ENCODE results near the gene LILRA1. TPM values are rescaled to one million over a fixed set of nuclear protein-coding genes. Genes with fewer than 3 reads are reported as not detected.
"Not testable (repeated sequence)": the region's sequence is repeated elsewhere in the genome, so short reads cannot be mapped to it uniquely, and the experiment has no call there.

Gene LILRA1
- total RNA-seq: 0.50 TPM
- long read RNA-seq: 0 reads

GRCh38 chr19:54593445-54593844 is at the start of gene LILRA1:
Gene LILRA1 (plus strand): TSS chr19:54593632. CDS start chr19:54594245, 613 bp downstream.
- DNase-seq; intact Hi-C loops (cut with micrococcal nuclease): not testable (repeated sequence)
- ATAC-seq: peak; percentile 52

GRCh38 chr19:54548806-54549205 is 44.6 kb upstream of the LILRA1 start:
- intact Hi-C loops (cut with micrococcal nuclease): no loop called here
- DNase-seq (no peak), ATAC-seq (no peak)

- intact Hi-C loops (cut with micrococcal nuclease): no loop called here
- DNase-seq (no peak), ATAC-seq (no peak)
Measured at GRCh38 chr19:54549224-54549623, 44.2 kb upstream of the LILRA1 start.

DNA sequence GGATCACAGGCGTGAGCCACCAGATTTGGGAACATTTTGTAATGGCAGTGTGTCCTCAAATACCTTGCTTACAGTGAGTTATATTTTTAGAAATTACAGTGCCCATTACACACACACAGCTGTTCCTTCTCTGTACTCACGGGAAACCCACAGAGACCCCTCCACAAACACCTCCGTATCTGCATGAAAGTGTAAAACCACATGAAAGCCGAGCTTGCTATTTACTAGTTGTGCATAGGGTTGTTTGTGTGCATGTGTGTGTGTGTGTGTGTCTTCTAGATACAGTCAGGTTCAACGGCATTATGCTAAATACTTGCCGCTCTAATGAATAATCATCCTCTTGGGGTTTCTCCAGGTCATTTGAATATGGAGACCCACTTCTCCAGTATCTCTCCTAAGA is 42.1 kb upstream of the LILRA1 start:
- DNase-seq: no peak
- no peak for ATAC-seq
- intact Hi-C loops (cut with micrococcal nuclease): no loop called here

DNA sequence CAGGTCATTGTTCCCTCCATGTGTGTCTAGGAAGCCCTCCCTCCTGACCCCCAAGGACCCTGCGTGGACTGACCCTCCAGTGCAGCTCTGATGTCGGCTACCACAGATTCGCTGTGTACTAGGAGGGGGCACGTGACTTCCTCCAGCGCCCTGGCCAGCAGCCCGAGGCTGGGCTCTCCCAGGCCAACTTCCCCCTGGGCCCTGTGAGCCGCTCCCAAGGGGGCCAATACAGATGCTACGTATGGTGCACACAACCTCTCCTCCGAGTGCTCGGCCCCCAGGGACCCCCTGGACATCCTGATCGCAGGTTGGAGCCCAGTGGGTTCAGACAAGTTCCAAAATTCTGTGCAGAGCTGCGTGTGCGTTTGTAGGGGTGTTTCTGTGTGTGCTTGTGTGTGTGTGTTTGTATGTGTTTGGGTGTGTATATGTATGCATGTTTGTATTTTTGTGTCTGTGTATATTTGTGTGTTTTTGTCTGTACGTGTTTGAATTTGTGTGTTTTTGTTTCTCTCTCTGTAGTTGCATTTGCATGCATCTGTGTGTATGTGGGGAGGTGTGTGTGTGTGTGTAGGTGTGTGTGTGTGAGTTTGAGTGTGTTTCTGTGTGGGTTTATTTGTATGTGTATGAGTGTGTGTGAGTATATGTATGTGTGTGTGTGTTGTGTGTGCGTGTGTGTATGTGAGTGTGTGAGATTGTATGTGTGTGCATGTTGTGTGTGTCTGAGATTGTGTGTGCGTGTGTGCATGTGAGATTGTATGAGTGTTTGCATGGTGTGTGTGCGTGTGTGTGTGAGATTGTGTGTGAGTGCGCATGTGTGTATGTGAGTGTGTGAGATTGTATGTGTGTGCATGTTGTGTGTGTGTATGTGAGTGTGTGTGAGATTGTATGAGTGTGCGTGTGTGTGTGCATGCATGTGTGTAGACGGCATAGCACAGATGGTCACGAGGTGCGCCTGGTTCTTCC is 41.2 kb upstream of the LILRA1 start:
- peak; percentile 60 for DNase-seq
- intact Hi-C loops (cut with micrococcal nuclease): no loop called here
- ATAC-seq: peak; percentile 31

DNA sequence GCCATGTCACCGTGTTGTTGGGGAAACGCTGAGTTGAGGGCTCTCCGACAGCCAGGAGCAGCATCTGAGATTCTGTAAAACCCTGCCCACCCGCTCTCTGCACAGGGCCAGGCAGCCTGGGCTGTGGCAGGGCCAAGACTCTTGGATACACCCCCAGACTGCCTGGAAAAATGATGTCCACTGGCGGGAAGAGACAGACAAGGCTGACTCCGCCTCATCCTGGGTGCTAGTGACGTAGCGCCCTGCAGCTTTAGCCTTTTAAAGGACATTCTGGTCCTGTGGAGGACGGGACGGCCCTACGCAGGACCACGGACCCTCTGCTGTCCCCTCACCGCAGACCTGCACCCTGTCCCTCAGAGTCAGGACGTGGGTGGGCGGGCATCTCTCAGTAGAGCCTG is 40.5 kb upstream of the LILRA1 start:
- ATAC-seq (no peak), DNase-seq (no peak)
- intact Hi-C loops (cut with micrococcal nuclease): no loop called here

DNA sequence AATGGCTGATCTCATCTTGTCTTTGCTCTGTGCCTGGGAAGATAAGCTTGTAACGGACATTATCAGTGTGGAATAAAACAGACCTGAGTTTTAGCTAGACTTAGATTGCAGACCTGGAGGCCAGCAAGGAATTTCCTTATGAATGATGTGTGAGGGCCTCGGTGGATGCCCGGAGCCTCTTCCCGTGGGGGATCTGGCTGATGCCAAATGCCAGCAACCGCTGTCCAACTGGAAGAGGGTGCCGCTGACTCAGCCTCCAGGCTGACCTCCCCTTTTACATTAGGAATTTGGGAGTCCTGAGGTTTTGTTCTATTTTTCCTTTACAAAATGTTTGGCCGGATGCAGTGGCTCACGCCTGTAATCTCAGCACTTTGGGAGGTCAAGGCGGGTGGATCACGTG is 39.4 kb upstream of the LILRA1 start:
- DNase-seq (no peak), ATAC-seq (no peak)
- intact Hi-C loops (cut with micrococcal nuclease): no loop called here

DNA sequence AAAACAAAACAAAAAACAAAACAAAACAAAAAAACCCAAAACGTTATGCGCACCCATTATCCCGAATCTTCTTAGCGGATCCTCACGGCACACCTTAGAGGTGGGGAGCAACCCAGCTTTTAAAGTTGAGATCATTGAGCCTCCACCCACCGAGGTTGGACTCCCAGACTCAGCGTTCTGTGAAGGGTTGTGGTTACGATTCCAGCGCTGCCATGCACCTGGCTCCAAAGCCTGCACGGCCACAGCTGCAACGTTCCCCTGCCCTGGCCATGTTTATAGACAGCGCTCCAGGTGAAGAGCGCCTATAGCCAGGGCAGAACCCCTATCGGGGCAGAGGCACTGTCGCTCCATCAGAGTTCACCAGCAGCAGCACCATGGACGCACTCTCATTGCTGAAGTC is 38.5 kb upstream of the LILRA1 start:
- intact Hi-C loops (cut with micrococcal nuclease): no loop called here
- ATAC-seq (no peak), DNase-seq (no peak)

GRCh38 chr19:54556194-54556593 is 37.2 kb upstream of the LILRA1 start:
- DNase-seq (no peak), ATAC-seq (no peak)
- intact Hi-C loops (cut with micrococcal nuclease): no loop called here

GRCh38 chr19:54558339-54558738 is 35.1 kb upstream of the LILRA1 start:
- ATAC-seq (no peak), DNase-seq (no peak)
- intact Hi-C loops (cut with micrococcal nuclease): no loop called here

GRCh38 chr19:54560881-54561385 is 32.5 kb upstream of the LILRA1 start:
- ATAC-seq: no peak
- intact Hi-C loops (cut with micrococcal nuclease): no loop called here
- no peak for DNase-seq

- intact Hi-C loops (cut with micrococcal nuclease): no loop called here
- ATAC-seq (no peak), DNase-seq (no peak)
Measured at GRCh38 chr19:54561840-54562239, 31.6 kb upstream of the LILRA1 start.

GRCh38 chr19:54563206-54563605 is 30.2 kb upstream of the LILRA1 start:
- intact Hi-C loops (cut with micrococcal nuclease); ATAC-seq: not testable (repeated sequence)

GRCh38 chr19:54570316-54570715 is 23.1 kb upstream of the LILRA1 start:
- DNase-seq: no peak
- no peak for ATAC-seq
- intact Hi-C loops (cut with micrococcal nuclease): no loop called here

More at GRCh38 chr19:54563206-54563605, 30.2 kb upstream of the LILRA1 start:
- DNase-seq: not testable (repeated sequence)

- DNase-seq; intact Hi-C loops (cut with micrococcal nuclease): not testable (repeated sequence)
- ATAC-seq: peak; percentile 54
Measured at GRCh38 chr19:54571715-54572615, 21.5 kb upstream of the LILRA1 start.

DNA sequence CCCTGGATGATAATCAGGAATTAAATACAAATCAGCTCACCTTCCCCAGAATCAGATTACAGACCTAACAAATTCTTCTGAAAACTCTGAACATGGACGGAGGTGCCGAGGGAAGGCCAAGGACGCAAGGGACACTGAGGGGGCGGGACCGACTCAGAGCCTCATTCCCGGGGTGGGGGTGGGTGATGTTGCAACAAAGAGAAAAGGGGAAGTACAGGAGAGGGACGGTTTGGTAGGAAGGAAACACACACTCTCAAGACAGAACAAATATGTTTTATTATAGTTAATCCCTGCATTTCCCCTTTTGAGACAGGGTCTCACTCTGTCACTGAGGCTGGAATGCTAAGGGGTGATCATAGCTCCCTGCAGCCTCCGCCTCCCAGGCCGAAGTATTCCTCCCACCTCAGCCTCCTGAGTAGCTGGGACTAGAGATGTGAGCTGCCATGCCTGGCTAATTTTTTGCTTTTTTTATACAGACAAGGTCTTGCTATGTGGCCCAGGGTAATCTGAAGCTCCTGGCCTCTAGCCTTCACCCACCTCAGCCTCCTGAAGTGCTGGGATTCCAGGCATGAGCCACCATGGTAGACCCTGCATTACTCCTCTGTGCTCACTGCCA is 20.6 kb upstream of the LILRA1 start:
- ATAC-seq (peak; percentile 78), DNase-seq (peak; percentile 56)
- intact Hi-C loops (cut with micrococcal nuclease): no loop called here

DNA sequence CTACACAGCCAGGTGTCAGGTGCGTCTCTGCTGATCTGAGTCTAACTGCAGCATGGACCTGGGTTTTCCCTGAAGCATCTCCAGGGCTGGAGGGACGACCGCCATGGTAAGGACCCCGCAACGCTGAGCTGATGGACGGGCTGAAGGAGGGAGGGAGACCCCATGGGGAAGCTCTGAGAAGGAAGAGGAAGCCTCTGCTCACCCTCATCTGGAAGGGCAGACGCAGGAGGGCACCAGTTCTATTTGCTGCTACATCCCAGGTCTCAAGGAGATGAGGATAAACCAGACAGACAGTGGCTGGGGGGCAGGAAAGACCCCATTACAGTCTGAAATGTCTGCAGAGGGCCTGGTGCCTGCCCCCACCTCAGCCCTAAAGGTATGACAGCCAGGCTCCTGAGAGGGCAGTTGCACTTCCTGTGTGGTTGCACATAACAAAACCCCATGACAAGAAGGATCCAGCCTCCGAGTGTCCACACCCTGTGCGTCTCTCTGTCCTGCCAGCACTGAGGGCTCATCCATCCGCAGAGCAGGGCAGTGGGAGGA is 20.0 kb upstream of the LILRA1 start, which contains the start of gene LILRA2:
TSS of gene LILRA2 (plus strand) at position 461 of the 543 bp plus-strand sequence. CDS start 89 bp downstream, outside the sequence.
- intact Hi-C loops (cut with micrococcal nuclease): no loop called here
- peak; percentile 71 for ATAC-seq
- peak; percentile 30 for DNase-seq

DNA sequence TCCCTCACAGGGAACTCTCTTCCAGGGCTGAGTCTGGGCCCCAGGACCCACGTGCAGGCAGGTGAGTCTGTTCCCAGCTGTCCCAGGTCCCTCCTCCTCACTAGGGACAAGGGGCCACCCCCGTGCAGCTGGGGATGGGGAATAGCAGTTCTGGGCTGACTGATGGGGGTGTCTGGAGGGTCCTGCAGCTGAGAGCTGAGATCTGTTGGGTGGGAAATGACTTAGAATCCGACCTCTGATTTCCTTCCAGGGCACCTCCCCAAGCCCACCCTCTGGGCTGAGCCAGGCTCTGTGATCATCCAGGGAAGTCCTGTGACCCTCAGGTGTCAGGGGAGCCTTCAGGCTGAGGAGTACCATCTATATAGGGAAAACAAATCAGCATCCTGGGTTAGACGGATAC is 19.4 kb upstream of the LILRA1 start:
- intact Hi-C loops (cut with micrococcal nuclease): no loop called here
- ATAC-seq (no peak), DNase-seq (no peak)

DNA sequence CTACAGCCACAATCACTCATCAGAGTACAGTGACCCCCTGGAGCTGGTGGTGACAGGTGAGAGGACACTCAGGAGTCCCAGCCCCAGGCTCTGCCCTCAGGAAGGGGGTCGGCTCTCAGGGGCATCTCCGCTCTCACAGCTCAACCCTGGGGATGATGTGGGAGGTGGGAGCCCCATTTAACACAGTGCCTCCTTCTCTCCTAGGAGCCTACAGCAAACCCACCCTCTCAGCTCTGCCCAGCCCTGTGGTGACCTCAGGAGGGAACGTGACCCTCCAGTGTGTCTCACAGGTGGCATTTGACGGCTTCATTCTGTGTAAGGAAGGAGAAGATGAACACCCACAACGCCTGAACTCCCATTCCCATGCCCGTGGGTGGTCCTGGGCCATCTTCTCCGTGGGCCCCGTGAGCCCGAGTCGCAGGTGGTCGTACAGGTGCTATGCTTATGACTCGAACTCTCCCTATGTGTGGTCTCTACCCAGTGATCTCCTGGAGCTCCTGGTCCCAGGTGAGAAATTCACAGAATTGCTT is 18.8 kb upstream of the LILRA1 start:
- intact Hi-C loops (cut with micrococcal nuclease): no loop called here
- ATAC-seq: no peak
- DNase-seq: no peak
